HG02970 (cell line): Measurements from ENCODE around the gene CDC42BPG.
"Not testable (repeated sequence)": the region's sequence is repeated elsewhere in the genome, so short reads cannot be mapped to it uniquely, and the experiment has no call there.

Experiments used
- ATAC-seq: cut with Tn5 transposase; IDR thresholded peaks from one replicate; pipeline ENCODE4 v1.9.1; 2021; ENCODE audit warnings: mild to moderate bottlenecking, moderate library complexity, moderate number of reproducible peaks; ENCODE audit not compliant: unreplicated experiment, low FRiP score

The CDC42BPG gene

GRCh38 chr11:64852804-64853509, 8.5 kb upstream of the CDC42BPG start:
- no peak for ATAC-seq

GRCh38 chr11:64851831-64852351, 7.4 kb upstream of the CDC42BPG start:
- ATAC-seq, result no peak

- peak; percentile 64 for ATAC-seq
These were observed 6.6 kb upstream of the CDC42BPG start for GRCh38 chr11:64850979-64851567.

- no peak for ATAC-seq
These were observed 5.3 kb upstream of the CDC42BPG start for GRCh38 chr11:64849598-64850356.

- ATAC-seq, result no peak
These were observed 4.6 kb upstream of the CDC42BPG start for GRCh38 chr11:64848826-64849597.

GRCh38 chr11:64848214-64848825, 3.9 kb upstream of the CDC42BPG start:
- ATAC-seq, result no peak

GRCh38 chr11:64846998-64847666, 2.7 kb upstream of the CDC42BPG start:
- no peak for ATAC-seq

GRCh38 chr11:64845776-64846129, 1.3 kb upstream of the CDC42BPG start:
- not testable (repeated sequence) for ATAC-seq

GRCh38 chr11:64845129-64845775, 799 bp upstream of the CDC42BPG start:
- no peak for ATAC-seq

GRCh38 chr11:64843686-64844329, 645 bp downstream of the CDC42BPG start:
- ATAC-seq, result no peak

GRCh38 chr11:64842851-64843685, 1.4 kb downstream of the CDC42BPG start:
- ATAC-seq, result no peak

- ATAC-seq, result no peak
These were observed 2.1 kb downstream of the CDC42BPG start for GRCh38 chr11:64842366-64842759.

GRCh38 chr11:64841592-64842365, 2.7 kb downstream of the CDC42BPG start:
- no peak for ATAC-seq

GRCh38 chr11:64839887-64840782, 4.3 kb downstream of the CDC42BPG start:
- ATAC-seq, result no peak

GRCh38 chr11:64839335-64839734, 5.1 kb downstream of the CDC42BPG start:
- no peak for ATAC-seq
